ENCODE results near the gene FERMT1. TPM values are rescaled to one million over a fixed set of nuclear protein-coding genes. Genes with fewer than 3 reads are reported as not detected.

FERMT1 gene
- total RNA-seq, 1 experiment from 2014 or later = 43.1 TPM

GRCh38 chr20:6134592-6134991 is 11.8 kb upstream of the FERMT1 start:
- Mint-ChIP-seq H3K36me3 (ENCODE audit: insufficient read depth, unreplicated experiment) (no peaks in the 10 kb centered on the region), H3K4me1 (ENCODE audit: insufficient read depth, unreplicated experiment) (no peaks in the 10 kb centered on the region), H3K4me3 (ENCODE audit: unreplicated experiment) (no peak overlapping the region), H3K27ac (ENCODE audit: low read depth, unreplicated experiment) (no peak overlapping the region), H3K27me3 (ENCODE audit: insufficient read depth, unreplicated experiment) (peaks cover 16% of the 10 kb centered on the region), H3K9me3 (ENCODE audit: unreplicated experiment) (no peaks in the 10 kb centered on the region)
- intact Hi-C loops (cut with micrococcal nuclease) = no loop called here
- ChIA-PET CTCF (interaction anchor here (1.3 to 2.5 kb wide), 2 partner anchors 8 to 12 kb away, joined by 4 to 9 read pairs; partner anchors contain the start of gene FERMT1), POLR2A (interaction anchor here (1.0 to 1.6 kb wide), 2 partner anchors 8 to 12 kb away, joined by 3 to 4 read pairs; partner anchors contain the start of gene FERMT1)
- BruUV-seq (replicated peaks) = no TSS peak
- no peak for TF ChIP-seq CTCF (IDR thresholded peaks at IDR 0.05; ENCODE audit: unreplicated experiment)
- no peak for DNase-seq (ENCODE audit: unreplicated experiment)

- H3K4me1 Mint-ChIP-seq (ENCODE audit: insufficient read depth, unreplicated experiment) = peaks cover 17% of the 10 kb centered on the region
- H3K27me3 Mint-ChIP-seq (ENCODE audit: insufficient read depth, unreplicated experiment) = no peaks in the 10 kb centered on the region
- intact Hi-C loops (cut with micrococcal nuclease) = no loop called here
- H3K36me3 Mint-ChIP-seq (ENCODE audit: insufficient read depth, unreplicated experiment) = peaks cover 5% of the 10 kb centered on the region
- ChIA-PET CTCF (interaction anchor here (0.5 to 2.5 kb wide), 4 partner anchors 13 to 1804 kb away, joined by 3 to 16 read pairs (median 4); no protein-coding TSS in a partner anchor), POLR2A (interaction anchor here (0.5 to 2.3 kb wide), 4 partner anchors 8 to 1368 kb away, joined by 3 to 18 read pairs (median 3); partner anchors contain the start of gene FERMT1)
- no peaks in the 10 kb centered on the region for H3K9me3 Mint-ChIP-seq (ENCODE audit: unreplicated experiment)
- BruUV-seq (replicated peaks) = no TSS peak
- TF ChIP-seq CTCF (IDR thresholded peaks at IDR 0.05; ENCODE audit: unreplicated experiment) = no peak
- no peak overlapping the region for H3K4me3 Mint-ChIP-seq (ENCODE audit: unreplicated experiment)
- H3K27ac Mint-ChIP-seq (ENCODE audit: low read depth, unreplicated experiment) = no peak overlapping the region
- no peak for DNase-seq (ENCODE audit: unreplicated experiment)
Measured at GRCh38 chr20:6130045-6130444, 7.2 kb upstream of the FERMT1 start.

- Mint-ChIP-seq H3K4me1 (ENCODE audit: insufficient read depth, unreplicated experiment) (peaks cover 17% of the 10 kb centered on the region), H3K4me3 (ENCODE audit: unreplicated experiment) (no peak overlapping the region), H3K27ac (ENCODE audit: low read depth, unreplicated experiment) (no peak overlapping the region), H3K36me3 (ENCODE audit: insufficient read depth, unreplicated experiment) (peaks cover 5% of the 10 kb centered on the region), H3K9me3 (ENCODE audit: unreplicated experiment) (no peaks in the 10 kb centered on the region), H3K27me3 (ENCODE audit: insufficient read depth, unreplicated experiment) (no peaks in the 10 kb centered on the region)
- ChIA-PET CTCF (interaction anchor here (0.8 to 2.7 kb wide), 3 partner anchors 8 to 12 kb away, joined by 3 to 16 read pairs (median 4); no protein-coding TSS in a partner anchor), POLR2A (interaction anchor here (0.6 kb wide), 1 partner anchor 10 kb away, joined by 3 read pairs; no protein-coding TSS in a partner anchor)
- DNase-seq (ENCODE audit: unreplicated experiment) = no peak
- no TSS peak for BruUV-seq (replicated peaks)
- no peak for TF ChIP-seq CTCF (IDR thresholded peaks at IDR 0.05; ENCODE audit: unreplicated experiment)
- intact Hi-C loops (cut with micrococcal nuclease) = no loop called here
Measured at GRCh38 chr20:6127825-6128224, 5.0 kb upstream of the FERMT1 start.

GRCh38 chr20:6126846-6127245 is 4.0 kb upstream of the FERMT1 start:
- Mint-ChIP-seq H3K27ac (ENCODE audit: low read depth, unreplicated experiment) (no peak overlapping the region), H3K4me1 (ENCODE audit: insufficient read depth, unreplicated experiment) (peaks cover 17% of the 10 kb centered on the region), H3K27me3 (ENCODE audit: insufficient read depth, unreplicated experiment) (no peaks in the 10 kb centered on the region), H3K4me3 (ENCODE audit: unreplicated experiment) (no peak overlapping the region), H3K36me3 (ENCODE audit: insufficient read depth, unreplicated experiment) (peaks cover 5% of the 10 kb centered on the region), H3K9me3 (ENCODE audit: unreplicated experiment) (no peaks in the 10 kb centered on the region)
- BruUV-seq (replicated peaks) = no TSS peak
- no peak for TF ChIP-seq CTCF (IDR thresholded peaks at IDR 0.05; ENCODE audit: unreplicated experiment)
- ChIA-PET POLR2A (interaction anchor here (0.6 to 1.6 kb wide), 7 partner anchors 8 to 967 kb away, joined by 3 read pairs; no protein-coding TSS in a partner anchor), CTCF (interaction anchor here (0.6 to 1.3 kb wide), 4 partner anchors 13 to 1802 kb away, joined by 3 to 5 read pairs (median 4); no protein-coding TSS in a partner anchor)
- intact Hi-C loops (cut with micrococcal nuclease) = no loop called here
- DNase-seq (ENCODE audit: unreplicated experiment) = no peak
